BLaER1 (cell line): ENCODE measurements around the gene PTTG1IP.
A peak's percentile ranks its signal among the peaks of the same experiment; 100 is the strongest.

ENCODE experiments used
- H3K27ac ChIP-seq: shearing (Covaris generic); formaldehyde crosslinking; 2 replicates; pipeline ENCODE4 v1.8.1; 2022
- H3K27me3 ChIP-seq: shearing (Covaris generic); formaldehyde crosslinking; 2 replicates; pipeline ENCODE4 v1.8.1; 2022
- H3K36me3 ChIP-seq: shearing (Covaris generic); formaldehyde crosslinking; 2 replicates; pipeline ENCODE4 v1.8.1; 2022
- H3K4me1 ChIP-seq: shearing (Covaris generic); formaldehyde crosslinking; 2 replicates; pipeline ENCODE4 v1.8.1; 2022
- H3K4me2 ChIP-seq: shearing (Covaris generic); formaldehyde crosslinking; 2 replicates; pipeline ENCODE4 v1.8.1; 2022
- H3K4me3 ChIP-seq: shearing (Covaris generic); formaldehyde crosslinking; 2 replicates; pipeline ENCODE4 v1.8.1; 2022
- H3K9ac ChIP-seq: shearing (Covaris generic); formaldehyde crosslinking; 2 replicates; pipeline ENCODE4 v1.8.1; 2022
- H3K9me3 ChIP-seq: shearing (Covaris generic); formaldehyde crosslinking; 2 replicates; pipeline ENCODE4 v1.8.1; 2022
- H4K20me1 ChIP-seq: shearing (Covaris generic); formaldehyde crosslinking; 2 replicates; pipeline ENCODE4 v1.8.1; 2022
- Cebpa-rat ChIP-seq: shearing (Covaris generic); IDR thresholded peaks from 2 replicates; pipeline ENCODE4 v1.8.1; 2022

PTTG1IP gene, protein sequence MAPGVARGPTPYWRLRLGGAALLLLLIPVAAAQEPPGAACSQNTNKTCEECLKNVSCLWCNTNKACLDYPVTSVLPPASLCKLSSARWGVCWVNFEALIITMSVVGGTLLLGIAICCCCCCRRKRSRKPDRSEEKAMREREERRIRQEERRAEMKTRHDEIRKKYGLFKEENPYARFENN

DNA sequence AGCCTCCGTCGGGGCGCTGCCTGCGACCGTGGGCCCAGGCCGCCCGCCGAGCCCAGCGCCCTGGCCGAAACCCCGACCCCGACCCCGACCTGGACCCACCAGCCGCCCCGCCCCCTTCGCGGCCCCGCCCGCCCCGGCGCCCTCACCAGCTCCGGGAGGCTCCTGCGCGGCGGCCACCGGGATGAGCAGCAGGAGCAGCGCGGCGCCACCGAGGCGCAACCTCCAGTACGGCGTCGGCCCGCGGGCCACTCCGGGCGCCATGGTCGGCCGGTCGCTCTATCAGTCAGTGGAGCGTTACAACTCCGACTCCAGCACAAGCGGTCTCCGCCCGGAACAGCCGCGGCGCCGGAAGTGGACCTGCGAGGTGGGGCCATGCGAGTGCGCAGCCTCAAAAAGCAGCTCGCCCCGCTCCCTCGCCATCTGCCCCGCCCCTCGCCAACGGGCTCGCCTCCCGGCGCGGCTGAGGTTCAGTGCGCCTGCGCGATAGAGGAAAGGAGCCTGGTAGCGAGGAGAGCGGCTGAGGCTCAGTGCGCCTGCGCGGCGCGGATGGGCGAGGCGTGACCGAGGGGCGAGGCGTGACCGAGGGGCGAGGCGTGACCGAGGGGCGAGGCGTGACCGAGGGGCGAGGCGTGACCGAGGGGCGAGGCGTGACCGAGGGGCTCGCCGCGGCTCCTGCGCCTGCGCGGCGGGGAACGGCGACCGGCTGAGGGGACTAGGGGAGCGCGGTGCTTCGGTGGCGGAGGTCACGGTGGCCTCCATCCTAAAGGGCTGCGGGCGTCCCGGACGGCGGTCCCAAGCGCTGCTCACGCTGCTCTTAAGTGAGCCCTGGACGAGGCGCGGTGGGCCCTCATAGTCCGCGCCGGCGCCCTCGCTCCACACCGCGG, at the start of gene PTTG1IP:
Gene PTTG1IP (minus strand): TSS at position 335 of the 884 bp plus-strand sequence. CDS start 74 bp downstream, at position 261.
- Histone ChIP-seq H4K20me1 (peaks cover 46% of the 10 kb centered on the region), H3K4me1 (peaks cover 73% of the 10 kb centered on the region), H3K36me3 (0 out of 2 replicates have a peak, but pooled peaks cover 7% of the 10 kb centered on the region), H3K27ac (peak within 1 kb of the TSS; percentile 91), H3K4me2 (peak within 1 kb of the TSS; percentile 99), H3K27me3 (peaks cover 12% of the 10 kb centered on the region; the same call in 1 of the 2 replicates), H3K4me3 (peak within 1 kb of the TSS; percentile 85), H3K9ac (peak within 1 kb of the TSS; percentile 90), H3K9me3 (no peaks in the 10 kb centered on the region)
- TF ChIP-seq Cebpa-rat, result no peak

GRCh38 chr21:44921928-44922327, 48.4 kb upstream of the PTTG1IP start:
- Histone ChIP-seq H3K36me3 (no peaks in the 10 kb centered on the region), H3K4me1 (peaks cover 79% of the 10 kb centered on the region), H3K9ac (no peak overlapping the region), H3K27me3 (no peaks in the 10 kb centered on the region), H3K9me3 (no peaks in the 10 kb centered on the region), H3K4me2 (peak overlapping the region; percentile 98; the same call in 1 of the 2 replicates), H4K20me1 (no peaks in the 10 kb centered on the region), H3K27ac (no peak overlapping the region), H3K4me3 (no peak overlapping the region)
- TF ChIP-seq Cebpa-rat, result no peak

- peak within 1 kb of the TSS; percentile 98 for H3K4me2 ChIP-seq
- peak; percentile 48; the same call in 1 of the 2 replicates for TF ChIP-seq Cebpa-rat
- no peaks in the 10 kb centered on the region for H3K36me3 ChIP-seq
- H3K9ac ChIP-seq, result peak within 1 kb of the TSS; percentile 77
- H3K27ac ChIP-seq, result peak within 1 kb of the TSS; percentile 85
- H3K27me3 ChIP-seq, result no peaks in the 10 kb centered on the region
- no peaks in the 10 kb centered on the region for H3K9me3 ChIP-seq
- H4K20me1 ChIP-seq, result no peaks in the 10 kb centered on the region
- peak within 1 kb of the TSS; percentile 68 for H3K4me3 ChIP-seq
- H3K4me1 ChIP-seq, result peaks cover 75% of the 10 kb centered on the region
These were observed 47.5 kb upstream of the PTTG1IP start, which contains the start of gene ITGB2 for GRCh38 chr21:44920694-44921604. Gene ITGB2 (minus strand): TSS chr21:44920899. CDS start chr21:44910782, 10,117 bp downstream.

DNA sequence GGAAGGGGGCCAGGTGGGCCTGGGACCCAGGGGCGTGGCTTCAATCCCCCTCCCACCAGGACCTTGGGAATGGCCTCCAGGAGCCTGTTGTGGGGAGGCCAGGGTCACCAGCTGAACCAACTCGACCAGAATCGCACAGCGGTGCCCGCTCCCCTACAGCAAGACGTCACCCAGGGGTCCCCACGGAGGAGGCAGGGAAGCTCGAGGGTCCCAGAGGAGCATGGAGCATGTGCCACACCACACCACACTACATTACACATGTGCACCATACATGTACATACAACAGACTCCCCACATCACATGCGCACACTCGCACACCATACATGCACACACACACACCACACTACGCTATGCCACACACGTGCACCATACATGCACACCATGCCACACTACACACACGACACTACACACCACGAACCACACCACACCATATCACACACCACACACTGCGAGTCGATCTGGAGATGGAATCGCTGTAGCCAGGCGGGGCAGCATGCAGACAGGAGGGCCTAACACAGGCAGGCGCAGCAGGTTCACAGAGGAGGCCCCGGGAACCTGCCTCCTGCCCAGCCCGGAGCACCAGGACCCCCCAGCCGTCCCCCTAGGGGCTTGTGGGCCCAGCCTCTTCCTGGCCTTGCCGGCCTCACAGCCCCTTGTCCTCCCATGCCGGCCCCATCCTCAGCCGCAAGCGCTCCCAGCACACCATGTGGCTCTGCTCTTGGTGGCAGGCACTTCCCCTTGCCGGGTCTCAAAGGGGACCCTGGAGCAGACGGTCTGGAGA, 46.6 kb upstream of the PTTG1IP start:
- TF ChIP-seq Cebpa-rat, result no peak
- H3K27me3 ChIP-seq, result no peaks in the 10 kb centered on the region
- H4K20me1 ChIP-seq, result no peaks in the 10 kb centered on the region
- H3K36me3 ChIP-seq, result no peaks in the 10 kb centered on the region
- peak overlapping the region; percentile 68 for H3K4me3 ChIP-seq
- H3K9ac ChIP-seq, result peak overlapping the region; percentile 77
- no peaks in the 10 kb centered on the region for H3K9me3 ChIP-seq
- H3K4me1 ChIP-seq, result peaks cover 73% of the 10 kb centered on the region
- H3K4me2 ChIP-seq, result peak overlapping the region; percentile 98
- H3K27ac ChIP-seq, result peak overlapping the region; percentile 85

GRCh38 chr21:44919111-44919912, 45.8 kb upstream of the PTTG1IP start:
- Histone ChIP-seq H3K4me2 (peak overlapping the region; percentile 98), H3K9ac (peak overlapping the region; percentile 77), H3K4me1 (peaks cover 73% of the 10 kb centered on the region), H3K27me3 (no peaks in the 10 kb centered on the region), H3K9me3 (no peaks in the 10 kb centered on the region), H3K36me3 (no peaks in the 10 kb centered on the region), H4K20me1 (no peaks in the 10 kb centered on the region), H3K4me3 (peak overlapping the region; percentile 68), H3K27ac (peak overlapping the region; percentile 85)
- no peak for TF ChIP-seq Cebpa-rat

GRCh38 chr21:44918581-44919033, 45.1 kb upstream of the PTTG1IP start:
- no peaks in the 10 kb centered on the region for H3K27me3 ChIP-seq
- no peak overlapping the region for H3K27ac ChIP-seq
- no peak overlapping the region for H3K9ac ChIP-seq
- TF ChIP-seq Cebpa-rat, result no peak
- no peaks in the 10 kb centered on the region for H3K9me3 ChIP-seq
- H4K20me1 ChIP-seq, result no peaks in the 10 kb centered on the region
- H3K4me2 ChIP-seq, result peak overlapping the region; percentile 98
- no peaks in the 10 kb centered on the region for H3K36me3 ChIP-seq
- no peak overlapping the region for H3K4me3 ChIP-seq
- H3K4me1 ChIP-seq, result peaks cover 76% of the 10 kb centered on the region

DNA sequence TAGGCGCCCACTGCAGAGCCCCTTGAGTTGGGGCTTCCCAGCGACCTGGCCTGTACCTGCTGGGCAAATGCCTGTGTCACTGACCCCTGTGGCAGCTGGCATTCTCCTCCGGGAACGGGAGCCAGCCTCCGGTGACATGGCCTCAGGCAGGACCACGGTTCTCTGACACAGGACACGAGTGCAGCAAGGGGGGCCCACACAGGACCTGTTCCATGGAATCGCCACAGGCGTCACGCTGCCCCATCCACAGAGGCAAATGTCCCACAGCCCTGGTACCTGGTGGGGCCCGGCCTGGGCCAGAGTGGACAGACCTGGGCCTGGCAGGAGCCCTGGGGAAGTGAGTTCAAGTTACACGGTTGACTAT, 44.6 kb upstream of the PTTG1IP start:
- no peaks in the 10 kb centered on the region for H4K20me1 ChIP-seq
- peaks cover 82% of the 10 kb centered on the region for H3K4me1 ChIP-seq
- no peak overlapping the region for H3K9ac ChIP-seq
- H3K27me3 ChIP-seq, result no peaks in the 10 kb centered on the region
- no peak overlapping the region for H3K4me3 ChIP-seq
- no peaks in the 10 kb centered on the region for H3K9me3 ChIP-seq
- no peaks in the 10 kb centered on the region for H3K36me3 ChIP-seq
- TF ChIP-seq Cebpa-rat, result no peak
- H3K27ac ChIP-seq, result no peak overlapping the region
- peak overlapping the region; percentile 98 for H3K4me2 ChIP-seq

DNA sequence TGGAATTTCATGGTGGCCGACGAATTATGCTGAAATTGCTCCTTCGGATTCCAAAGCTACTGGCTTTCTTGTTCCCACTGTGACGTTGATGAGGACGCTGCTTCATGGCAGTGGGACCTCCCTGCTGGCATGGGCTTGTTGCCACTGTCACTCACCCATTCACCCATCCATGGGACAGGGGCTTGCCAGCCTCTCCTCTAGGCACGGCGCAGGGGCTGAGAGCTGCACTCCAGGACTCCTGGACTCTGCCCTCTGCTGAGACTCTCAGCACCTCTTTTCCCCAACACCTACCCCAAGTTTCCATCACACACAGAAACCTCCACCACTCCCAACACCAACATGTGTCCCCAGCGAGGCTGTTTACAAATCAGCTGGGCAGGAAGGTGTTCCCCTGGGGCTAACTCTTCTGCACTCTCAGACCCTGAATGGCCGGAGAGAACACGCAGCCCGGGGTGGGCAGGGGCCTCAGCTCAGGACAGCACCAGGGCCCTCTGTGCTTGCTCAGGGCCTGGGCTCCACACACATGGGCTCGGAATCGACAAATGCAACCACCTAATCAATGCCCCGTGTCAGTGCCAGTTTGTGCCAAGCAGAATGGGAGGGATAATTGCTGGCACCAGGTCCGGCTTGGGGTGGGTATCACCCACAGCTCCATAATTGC, 44.1 kb upstream of the PTTG1IP start:
- H3K9ac ChIP-seq, result no peak overlapping the region
- H3K36me3 ChIP-seq, result no peaks in the 10 kb centered on the region
- H3K27me3 ChIP-seq, result no peaks in the 10 kb centered on the region
- peaks cover 87% of the 10 kb centered on the region for H3K4me1 ChIP-seq
- no peak overlapping the region for H3K4me3 ChIP-seq
- H4K20me1 ChIP-seq, result no peaks in the 10 kb centered on the region
- TF ChIP-seq Cebpa-rat, result no peak
- H3K4me2 ChIP-seq, result peak overlapping the region; percentile 98
- no peak overlapping the region for H3K27ac ChIP-seq
- H3K9me3 ChIP-seq, result no peaks in the 10 kb centered on the region
